GM19099 (cell line): ENCODE measurements around the gene CCNI2.

Experiments
- POLR2A ChIP-seq: IDR thresholded peaks from 3 replicates; pipeline ENCODE4 v1.6.1; 2011; ENCODE audit warnings: low read depth; ENCODE audit not compliant: insufficient read length; ENCODE audit errors: extremely low read depth

Gene CCNI2

GRCh38 chr5:132758451-132758850 lies 11.2 kb downstream of the CCNI2 start:
- no peak for TF ChIP-seq POLR2A

GRCh38 chr5:132759114-132760048 lies 12.2 kb downstream of the CCNI2 start:
- no peak for TF ChIP-seq POLR2A

- TF ChIP-seq POLR2A, result no peak
Observed at GRCh38 chr5:132760049-132760420, 12.8 kb downstream of the CCNI2 start.

- no peak for TF ChIP-seq POLR2A
Observed at GRCh38 chr5:132760601-132761317, 13.5 kb downstream of the CCNI2 start.

GRCh38 chr5:132761321-132762240 lies 14.4 kb downstream of the CCNI2 start:
- TF ChIP-seq POLR2A, result no peak

GRCh38 chr5:132762246-132763000 lies 15.2 kb downstream of the CCNI2 start:
- no peak for TF ChIP-seq POLR2A

GRCh38 chr5:132763181-132764036 lies 16.2 kb downstream of the CCNI2 start:
- TF ChIP-seq POLR2A, result no peak

- TF ChIP-seq POLR2A, result no peak
Observed at GRCh38 chr5:132764051-132764450, 16.8 kb downstream of the CCNI2 start.

- no peak for TF ChIP-seq POLR2A
Observed at GRCh38 chr5:132764671-132765238, 17.5 kb downstream of the CCNI2 start.

GRCh38 chr5:132765311-132766019 lies 18.2 kb downstream of the CCNI2 start:
- no peak for TF ChIP-seq POLR2A

GRCh38 chr5:132766020-132766805 lies 19.0 kb downstream of the CCNI2 start:
- no peak for TF ChIP-seq POLR2A

GRCh38 chr5:132766806-132767055 lies 19.5 kb downstream of the CCNI2 start:
- no peak for TF ChIP-seq POLR2A
